Neural progenitor cell (in vitro differentiated cells): Measurements from ENCODE around the gene IL37. TPM values are rescaled to one million over a fixed set of nuclear protein-coding genes. Genes with fewer than 3 reads are reported as not detected.

ENCODE experiments used
- DNase-seq: peaks from one replicate; pipeline ENCODE4 v3.0.0-alpha.2; 2016; ENCODE audit warnings: low spot score
- H2AFZ ChIP-seq: fragments of 200-600 bp; sonication (generic); replicated peaks from 2 replicates; pipeline ENCODE4 v1.6.1; 2016; ENCODE audit warnings: antibody characterized with exemption
- H3F3A ChIP-seq: fragments of 200-600 bp; sonication (generic); 2 replicates; pipeline ENCODE4 v1.6.1; 2016; ENCODE audit warnings: antibody characterized with exemption, low read depth
- H3K27ac ChIP-seq: fragments of 200-600 bp; sonication (generic); 2 replicates; pipeline ENCODE4 v1.5.1; 2016; ENCODE audit warnings: mild to moderate bottlenecking
- H3K27me3 ChIP-seq: fragments of 200-600 bp; sonication (generic); 2 replicates; pipeline ENCODE4 v1.6.1; 2016; ENCODE audit warnings: mild to moderate bottlenecking, moderate library complexity
- H3K36me3 ChIP-seq: fragments of 200-600 bp; sonication (generic); 2 replicates; pipeline ENCODE4 v1.5.1; 2016
- H3K4me1 ChIP-seq: fragments of 200-600 bp; sonication (generic); 2 replicates; pipeline ENCODE4 v1.6.1; 2016; ENCODE audit warnings: mixed run types
- H3K4me2 ChIP-seq: fragments of 200-600 bp; sonication (generic); 2 replicates; pipeline ENCODE4 v1.6.1; 2016
- H3K4me3 ChIP-seq: fragments of 200-600 bp; sonication (generic); 2 replicates; pipeline ENCODE4 v1.5.1; 2016
- H3K79me2 ChIP-seq: fragments of 200-600 bp; sonication (generic); 2 replicates; pipeline ENCODE4 v1.6.1; 2016; ENCODE audit warnings: low read depth
- H3K9ac ChIP-seq: fragments of 200-600 bp; sonication (generic); 2 replicates; pipeline ENCODE4 v1.6.1; 2016
- H3K9me3 ChIP-seq: fragments of 200-600 bp; sonication (generic); 2 replicates; pipeline ENCODE4 v1.5.1; 2016; ENCODE audit warnings: low read depth
- H4K20me1 ChIP-seq: fragments of 200-600 bp; sonication (generic); 2 replicates; pipeline ENCODE4 v1.6.1; 2016; ENCODE audit warnings: low read depth
- H3K27ac Mint-ChIP-seq: 3 replicates; pipeline ENCODE4 v1.8.0; 2021; ENCODE audit warnings: mixed read lengths
- H3K27me3 Mint-ChIP-seq: 2 replicates; pipeline ENCODE4 v1.8.0; 2022; ENCODE audit warnings: low read depth, mild to moderate bottlenecking, inconsistent platforms, moderate library complexity, mixed read lengths; ENCODE audit not compliant: insufficient read depth
- H3K36me3 Mint-ChIP-seq: 3 replicates; pipeline ENCODE4 v1.8.0; 2021; ENCODE audit warnings: mixed read lengths
- H3K4me1 Mint-ChIP-seq: 3 replicates; pipeline ENCODE4 v1.8.0; 2021; ENCODE audit warnings: mixed read lengths
- H3K4me3 Mint-ChIP-seq: 3 replicates; pipeline ENCODE4 v1.8.0; 2021; ENCODE audit warnings: mild to moderate bottlenecking, moderate library complexity, mixed read lengths
- H3K9me3 Mint-ChIP-seq: 3 replicates; pipeline ENCODE4 v1.8.0; 2020; ENCODE audit warnings: mixed read lengths
- CTCF ChIP-seq: fragments of 200-600 bp; sonication (generic); IDR thresholded peaks from 2 replicates; pipeline ENCODE4 v1.5.1; 2017; ENCODE audit warnings: antibody characterized with exemption, mild to moderate bottlenecking
- EZH2 ChIP-seq: fragments of 200-600 bp; sonication (generic); IDR thresholded peaks from 2 replicates; pipeline ENCODE4 v1.6.1; 2017; ENCODE audit warnings: antibody characterized with exemption, mild to moderate bottlenecking, moderate library complexity
- EZH2phosphoT487 ChIP-seq: fragments of 200-600 bp; sonication (generic); IDR thresholded peaks from 2 replicates; pipeline ENCODE4 v1.6.1; 2017; ENCODE audit warnings: antibody characterized with exemption
- total RNA-seq: library from RNA; depleted of rRNA; stranded (reverse); fragments of >200 nt; gene quantifications from 2 replicates; pipeline ENCODE4 v1.2.3, GENCODE V29; 2015; ENCODE audit warnings: low replicate concordance

Gene IL37
- total RNA-seq, 1 donor from 2014 or later, result not detected

- no peaks in the 10 kb centered on the region for H3K4me1 ChIP-seq
- TF ChIP-seq CTCF, result no peak
- TF ChIP-seq EZH2, result no peak
- no peak for TF ChIP-seq EZH2phosphoT487
- H3K36me3 Mint-ChIP-seq, result no peaks in the 10 kb centered on the region
These were observed 11.0 kb downstream of the IL37 start for GRCh38 chr2:112921982-112922381.

GRCh38 chr2:112923237-112923966 lies 12.4 kb downstream of the IL37 start:
- no peaks in the 10 kb centered on the region for H3K4me1 ChIP-seq

More at GRCh38 chr2:112921982-112922381, 11.0 kb downstream of the IL37 start:
- Histone ChIP-seq H3K4me2 (no peak overlapping the region), H3F3A (no peaks in the 10 kb centered on the region), H4K20me1 (no peaks in the 10 kb centered on the region), H3K9me3 (no peaks in the 10 kb centered on the region), H3K36me3 (no peaks in the 10 kb centered on the region), H3K27me3 (no peaks in the 10 kb centered on the region), H3K79me2 (no peaks in the 10 kb centered on the region), H2AFZ (no peak overlapping the region), H3K27ac (no peak overlapping the region), H3K4me3 (no peak overlapping the region), H3K9ac (no peak overlapping the region)
- Mint-ChIP-seq H3K27ac (no peak overlapping the region), H3K9me3 (no peaks in the 10 kb centered on the region), H3K4me1 (no peaks in the 10 kb centered on the region), H3K27me3 (no peaks in the 10 kb centered on the region), H3K4me3 (no peak overlapping the region)
- no peak for DNase-seq

GRCh38 chr2:112923967-112924338 lies 13.0 kb downstream of the IL37 start:
- H3K4me1 Mint-ChIP-seq, result no peaks in the 10 kb centered on the region
- H3K9me3 ChIP-seq, result no peaks in the 10 kb centered on the region
- H3K9ac ChIP-seq, result no peak overlapping the region
- H3K79me2 ChIP-seq, result no peaks in the 10 kb centered on the region
- H4K20me1 ChIP-seq, result no peaks in the 10 kb centered on the region
- no peaks in the 10 kb centered on the region for H3K36me3 Mint-ChIP-seq
- H2AFZ ChIP-seq, result no peak overlapping the region
- H3K4me2 ChIP-seq, result no peak overlapping the region
- H3K4me1 ChIP-seq, result no peaks in the 10 kb centered on the region
- H3K27ac ChIP-seq, result no peak overlapping the region
- H3K27me3 Mint-ChIP-seq, result no peaks in the 10 kb centered on the region
- H3K9me3 Mint-ChIP-seq, result no peaks in the 10 kb centered on the region
- no peak overlapping the region for H3K4me3 Mint-ChIP-seq
- no peak for DNase-seq
- no peak overlapping the region for H3K27ac Mint-ChIP-seq
- H3K4me3 ChIP-seq, result no peak overlapping the region
- H3K36me3 ChIP-seq, result no peaks in the 10 kb centered on the region
- TF ChIP-seq EZH2 (no peak), CTCF (no peak)
- no peaks in the 10 kb centered on the region for H3K27me3 ChIP-seq
- H3F3A ChIP-seq, result no peaks in the 10 kb centered on the region

More at GRCh38 chr2:112923237-112923966, 12.4 kb downstream of the IL37 start:
- Histone ChIP-seq H2AFZ (peak overlapping the region; percentile 10), H3K4me3 (no peak overlapping the region), H3K27ac (no peak overlapping the region), H3K36me3 (no peaks in the 10 kb centered on the region), H3K79me2 (no peaks in the 10 kb centered on the region), H3K27me3 (no peaks in the 10 kb centered on the region), H3K9me3 (no peaks in the 10 kb centered on the region), H3K9ac (no peak overlapping the region), H3F3A (no peaks in the 10 kb centered on the region), H4K20me1 (no peaks in the 10 kb centered on the region), H3K4me2 (no peak overlapping the region)
- no peaks in the 10 kb centered on the region for H3K9me3 Mint-ChIP-seq
- H3K27ac Mint-ChIP-seq, result no peak overlapping the region
- no peaks in the 10 kb centered on the region for H3K27me3 Mint-ChIP-seq
- H3K4me1 Mint-ChIP-seq, result no peaks in the 10 kb centered on the region
- TF ChIP-seq EZH2 (no peak), EZH2phosphoT487 (no peak), CTCF (no peak)
- no peaks in the 10 kb centered on the region for H3K36me3 Mint-ChIP-seq
- no peak overlapping the region for H3K4me3 Mint-ChIP-seq
- DNase-seq, result no peak
